ENCODE results near the gene ADCY2.

ADCY2 gene

DNA sequence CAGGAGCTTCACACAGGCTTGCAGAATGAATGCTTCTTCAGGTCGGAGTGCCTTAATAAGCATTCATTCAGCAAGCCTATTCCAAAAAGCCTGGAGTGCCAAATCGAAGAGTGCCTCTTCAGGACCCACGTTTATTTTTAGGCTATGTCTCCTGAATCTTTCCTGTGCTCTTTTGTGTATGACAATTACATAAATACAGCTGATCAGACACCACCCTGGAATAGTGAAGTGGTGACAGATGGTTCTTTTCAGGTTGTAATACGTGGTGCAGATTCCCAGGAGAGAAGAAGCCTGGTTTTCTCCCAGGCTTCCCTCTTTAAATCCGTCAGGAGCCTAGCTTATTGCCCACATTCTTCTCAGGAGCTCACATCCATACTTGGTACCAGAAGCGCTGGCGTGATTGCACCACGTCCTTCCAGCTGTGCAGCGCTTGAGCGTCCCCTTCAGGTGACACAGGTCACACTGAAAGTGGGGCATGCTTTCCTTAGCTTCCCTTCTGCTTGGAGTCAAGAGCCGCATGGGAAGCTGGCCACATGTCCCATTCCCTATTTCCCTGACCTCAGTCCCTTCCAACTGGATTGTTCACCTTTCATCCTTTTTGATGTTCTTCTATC, 123.1 kb downstream of the ADCY2 start:
- no peak for DNase-seq

DNA sequence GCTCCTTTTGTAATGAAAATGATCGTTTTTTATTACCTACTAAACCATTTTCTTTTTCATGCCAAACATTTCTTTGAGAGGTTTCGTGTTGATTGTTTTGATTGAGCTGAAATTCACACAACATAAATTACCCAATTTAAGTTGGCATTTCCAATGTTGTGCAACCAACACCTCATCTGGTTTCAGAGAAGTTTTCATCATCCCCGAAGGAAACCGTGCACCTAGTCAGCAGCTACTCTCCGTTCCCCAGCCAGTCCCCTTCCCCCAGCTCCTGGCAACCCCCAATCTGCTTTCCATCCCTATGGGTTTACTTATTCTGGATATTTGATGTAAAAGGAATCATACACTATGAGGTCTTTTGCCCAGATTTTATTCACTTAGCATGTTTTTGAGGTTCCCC, 123.6 kb downstream of the ADCY2 start:
- no peak for DNase-seq

DNA sequence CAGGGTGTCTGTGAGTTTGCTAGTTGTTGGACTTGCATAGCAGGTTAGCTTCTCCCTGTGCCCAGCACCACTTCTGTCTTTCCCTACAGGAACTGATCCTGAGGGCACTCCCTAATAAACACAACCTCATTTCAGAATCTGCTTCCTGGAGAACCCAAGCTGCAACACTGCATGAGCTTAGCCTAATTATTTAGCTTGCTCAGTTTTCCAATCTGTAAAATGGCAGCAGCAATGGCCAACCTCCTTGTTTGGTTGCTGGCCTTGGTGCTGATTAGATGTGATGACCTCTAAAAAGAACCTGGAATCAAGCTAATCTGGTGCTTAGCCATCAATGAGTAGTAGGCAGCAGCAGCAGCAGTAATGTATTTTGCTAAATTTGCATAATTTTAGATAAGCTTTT, 133.9 kb downstream of the ADCY2 start:
- no peak for DNase-seq

DNA sequence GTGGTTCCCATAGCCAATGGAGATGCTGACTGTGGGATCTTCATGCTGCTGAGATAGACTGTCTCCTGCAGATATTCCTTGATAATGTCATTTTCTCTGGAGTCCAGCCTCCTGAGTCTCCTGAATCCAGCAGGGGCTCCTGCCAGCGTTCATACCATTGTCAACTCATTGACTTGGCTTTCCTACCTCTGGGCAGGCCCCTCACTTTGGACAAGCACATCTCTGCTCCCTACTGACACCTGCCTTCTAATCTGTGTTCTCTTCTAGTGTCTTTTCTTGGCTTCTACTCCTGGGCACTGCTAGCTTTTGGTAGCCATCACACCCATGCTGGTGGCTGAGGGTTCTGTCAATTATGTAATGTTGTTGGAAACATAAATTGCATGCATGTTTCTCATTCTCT, 138.0 kb downstream of the ADCY2 start:
- no peak for DNase-seq

DNA sequence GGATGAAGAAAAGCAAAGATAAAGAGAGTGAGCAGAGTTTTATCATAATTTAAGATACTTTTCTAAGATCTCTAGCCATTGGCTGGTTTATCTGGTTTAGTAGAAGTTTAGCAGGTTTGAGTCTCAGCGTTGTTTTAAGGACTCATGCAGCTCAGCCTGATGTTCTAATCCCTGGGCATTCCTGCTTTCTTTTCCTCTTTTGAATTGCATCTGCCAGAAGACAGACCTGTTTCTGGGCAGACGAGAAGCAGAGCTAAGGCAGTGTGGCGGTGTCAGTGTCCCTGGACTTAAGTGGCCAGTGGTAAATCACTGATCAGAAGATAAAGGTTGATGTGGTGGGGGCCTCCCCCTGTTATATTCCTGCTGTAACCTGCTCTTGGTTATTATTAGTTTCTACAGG, 138.6 kb downstream of the ADCY2 start:
- no peak for DNase-seq

DNA sequence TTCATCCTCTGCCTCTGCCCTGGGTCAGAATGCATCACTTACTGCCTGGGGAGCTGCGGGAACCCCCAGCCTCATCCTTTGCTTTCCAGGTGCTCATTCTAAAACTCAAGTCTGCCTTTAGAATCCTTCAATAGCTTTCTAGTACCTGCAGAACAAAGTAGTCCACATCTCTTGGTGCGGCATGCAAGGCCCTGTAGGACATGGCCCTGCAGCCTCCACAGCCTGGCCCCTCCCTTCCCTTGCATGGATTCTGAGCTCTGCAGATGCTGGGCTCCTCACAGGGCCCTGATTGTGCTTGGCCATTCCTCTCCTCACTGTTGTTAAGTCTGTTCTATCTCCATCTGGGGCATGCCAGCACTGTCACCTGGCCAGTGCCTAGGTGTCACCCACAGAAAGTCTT, 141.6 kb downstream of the ADCY2 start:
- no peak for DNase-seq

DNA sequence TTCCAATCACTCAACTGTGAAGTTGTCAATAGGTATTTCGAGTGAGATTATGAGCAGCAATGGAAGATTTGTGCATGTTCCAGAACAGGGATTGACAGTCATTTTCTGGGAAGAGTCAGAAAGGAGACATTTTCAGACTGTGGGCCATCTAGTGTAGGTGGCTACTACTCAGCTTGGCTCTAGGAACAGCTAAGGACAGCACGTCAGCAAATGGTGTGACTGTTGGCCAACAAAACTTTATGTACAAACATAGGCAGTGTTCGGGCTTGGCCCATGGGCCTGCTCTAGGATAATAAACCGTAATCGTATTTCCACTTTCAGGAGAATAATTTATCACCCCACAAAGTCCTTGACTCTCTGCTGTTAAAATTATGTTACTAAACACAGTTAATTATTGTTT, 143.6 kb downstream of the ADCY2 start:
- no peak for DNase-seq

DNA sequence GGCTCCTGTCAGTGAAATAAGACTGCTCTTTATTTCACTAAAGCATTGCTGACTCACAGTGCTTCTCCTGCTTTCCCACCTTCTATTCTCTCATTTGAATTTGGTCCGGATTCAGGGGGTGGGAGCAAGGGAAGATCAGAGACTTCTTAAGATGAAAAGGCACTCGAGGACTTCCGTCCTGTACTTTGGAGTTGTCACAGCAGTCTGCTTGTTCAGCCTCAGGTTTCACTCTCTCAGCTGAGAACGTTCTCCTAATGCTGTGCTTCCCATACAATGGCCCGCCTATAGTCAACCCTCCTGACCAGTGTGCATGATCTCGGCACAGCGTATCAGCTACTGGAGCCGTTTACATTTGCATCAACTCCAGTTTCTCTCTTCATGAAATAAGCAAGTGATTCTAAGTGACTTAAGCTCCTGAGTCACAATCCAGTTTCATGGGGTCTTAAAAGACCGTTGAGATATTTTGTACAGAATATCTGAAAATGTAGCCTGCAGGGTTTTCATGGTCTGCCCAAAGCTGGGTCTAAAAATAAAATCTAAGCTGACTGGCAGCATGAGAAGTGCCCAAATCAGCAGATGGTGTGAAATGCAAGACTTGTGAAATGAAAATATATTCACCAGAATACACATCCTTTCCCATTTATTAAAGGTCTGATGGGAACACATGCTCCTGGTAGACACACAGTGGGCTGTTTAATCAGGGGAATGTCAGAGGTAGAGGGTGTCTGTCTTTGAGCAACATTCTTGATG, 145.0 kb downstream of the ADCY2 start:
- no peak for DNase-seq

DNA sequence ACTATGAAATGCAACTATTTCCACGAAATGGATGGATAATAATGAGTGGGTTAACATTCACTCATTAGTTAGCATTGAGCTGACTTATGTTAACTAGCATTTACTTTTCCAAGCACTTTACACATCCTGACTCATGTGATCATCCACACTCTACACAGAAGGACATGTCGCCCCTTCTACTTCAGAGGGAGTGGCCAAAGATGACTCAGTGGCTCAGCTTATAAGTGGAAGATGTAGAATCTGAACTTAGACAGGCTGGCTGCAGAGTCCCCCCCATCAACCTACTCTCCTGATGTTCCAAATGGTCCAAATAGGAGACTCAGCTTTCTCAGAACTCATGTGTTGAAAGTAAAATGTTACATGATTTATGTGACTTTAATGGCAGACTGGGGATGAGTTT, 146.0 kb downstream of the ADCY2 start:
- no peak for DNase-seq

DNA sequence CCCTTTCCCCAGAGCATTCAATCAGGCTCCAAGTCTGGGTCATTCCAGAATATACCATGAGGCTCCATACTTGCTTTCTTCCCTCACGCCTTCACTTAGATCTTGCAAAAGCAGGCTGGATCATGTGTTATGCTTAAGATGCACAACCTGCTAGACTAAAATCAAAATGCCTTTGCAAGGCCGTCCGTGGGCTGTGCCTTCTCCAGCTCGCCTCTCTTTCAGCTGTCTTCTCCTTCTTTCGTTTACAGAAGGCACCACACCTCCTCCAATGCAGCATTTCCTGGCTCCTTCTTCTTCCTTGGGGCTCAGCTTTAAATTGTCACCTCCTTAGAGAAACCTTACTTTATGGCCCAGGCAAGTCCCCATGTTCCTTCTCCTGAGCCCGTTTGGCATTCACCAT, 150.6 kb downstream of the ADCY2 start:
- no peak for DNase-seq

DNA sequence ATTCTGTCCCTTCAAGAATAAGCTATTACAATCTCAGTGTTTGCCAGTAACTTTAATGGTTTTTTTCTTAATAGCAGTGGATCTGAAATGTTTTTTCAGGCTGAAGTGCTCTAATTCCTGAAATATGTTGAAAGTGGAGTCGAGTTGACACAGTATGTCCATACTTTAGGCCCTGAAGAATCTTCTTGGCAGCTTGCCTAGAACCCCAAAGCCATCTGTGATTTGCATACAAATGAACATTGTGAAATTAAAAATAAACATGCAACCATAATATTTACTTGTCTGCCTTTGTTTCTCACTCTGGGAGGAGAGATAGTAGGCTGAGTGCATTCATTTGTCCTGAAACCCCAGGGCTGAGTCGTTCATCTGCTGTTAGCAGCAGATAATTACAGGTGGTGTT, 152.7 kb downstream of the ADCY2 start:
- no peak for DNase-seq

DNA sequence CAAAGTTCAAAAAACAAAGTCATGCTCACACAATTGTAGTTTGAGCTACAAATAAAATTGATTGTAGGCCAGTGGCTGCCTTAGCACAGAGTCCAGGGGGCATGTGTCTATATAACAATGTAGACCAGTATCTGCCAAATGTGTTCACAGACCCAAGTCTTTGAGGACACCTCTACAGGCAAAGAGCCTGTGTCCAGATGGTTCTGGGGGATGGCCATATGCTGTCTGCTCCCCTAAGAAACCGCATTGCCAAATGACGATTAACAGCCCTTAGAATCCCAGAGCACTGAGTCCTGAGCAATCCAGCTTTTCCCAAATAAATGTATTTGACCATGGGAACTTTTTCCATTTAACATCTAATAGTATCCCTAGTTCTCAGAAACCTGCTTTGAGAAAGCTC, 169.6 kb downstream of the ADCY2 start:
- no peak for DNase-seq

DNA sequence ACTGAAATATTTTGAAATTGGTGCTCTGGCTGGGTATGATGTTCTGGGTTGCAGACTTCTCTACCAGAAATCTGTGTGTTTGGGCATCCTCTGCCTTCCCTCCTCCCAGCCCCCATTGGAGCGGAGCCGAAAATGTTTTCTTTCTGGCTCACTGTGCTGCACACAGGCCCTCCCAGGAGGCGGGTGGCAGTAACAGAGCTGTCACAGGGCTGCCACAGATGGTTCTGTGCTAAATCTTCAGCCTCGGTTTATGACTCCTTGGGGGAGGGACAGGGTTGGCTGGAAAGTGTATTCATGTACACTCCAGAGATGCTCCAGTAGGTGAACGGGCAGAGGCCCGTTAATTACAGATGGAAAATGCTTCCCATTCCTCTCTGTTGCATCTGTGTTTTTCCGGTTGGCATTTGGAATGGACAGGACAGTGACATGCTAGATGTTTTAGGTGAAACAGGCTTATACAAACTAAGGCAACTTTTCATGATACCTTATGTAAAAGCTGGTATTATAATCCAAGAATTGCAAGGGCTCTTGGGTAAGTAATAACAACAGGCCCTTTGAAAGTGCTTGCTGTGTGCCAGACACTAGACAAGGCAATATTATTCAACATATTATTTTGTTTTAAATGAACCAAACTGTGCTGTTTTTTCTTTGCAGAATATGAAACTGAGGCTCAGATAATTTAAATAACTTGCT, 180.2 kb downstream of the ADCY2 start:
- DNase-seq: no peak

DNA sequence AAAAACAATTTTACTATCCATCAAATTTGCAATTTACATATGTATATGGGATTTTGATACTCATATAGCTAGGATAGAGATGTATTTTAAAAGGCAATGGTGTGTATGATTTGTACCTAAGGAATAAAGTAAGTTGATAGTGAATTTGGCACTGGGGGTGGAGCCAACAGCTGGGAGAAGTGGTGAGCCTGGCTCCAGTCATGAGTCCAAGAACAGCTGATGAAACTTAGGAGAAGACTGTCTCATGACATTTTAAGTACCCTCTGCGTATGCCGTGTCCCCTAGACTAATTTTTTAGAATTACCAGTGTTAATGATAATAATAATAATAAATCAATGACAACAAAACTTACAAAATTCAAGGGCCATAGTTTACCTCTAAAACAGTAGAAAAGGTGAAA, 181.4 kb downstream of the ADCY2 start:
- DNase-seq: no peak

DNA sequence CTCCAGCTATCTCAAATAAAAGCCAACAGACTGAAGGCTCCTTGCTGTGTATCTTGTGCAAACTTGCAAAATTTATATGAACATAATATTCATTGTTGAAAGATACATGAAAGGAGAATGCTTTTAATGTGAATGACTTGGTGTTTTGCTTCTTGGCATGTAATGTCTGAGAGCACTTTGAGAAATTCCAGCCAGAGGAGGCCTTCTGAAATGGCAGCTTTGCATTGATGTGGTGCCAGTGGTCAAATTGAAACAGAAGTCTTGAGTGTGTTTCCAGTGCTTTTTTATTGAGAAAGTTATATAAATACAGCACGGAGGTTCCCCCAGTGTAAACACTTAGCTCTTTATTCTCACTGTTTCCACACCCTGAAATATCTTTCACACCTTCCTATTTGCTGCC, 182.1 kb downstream of the ADCY2 start:
- no peak for DNase-seq

DNA sequence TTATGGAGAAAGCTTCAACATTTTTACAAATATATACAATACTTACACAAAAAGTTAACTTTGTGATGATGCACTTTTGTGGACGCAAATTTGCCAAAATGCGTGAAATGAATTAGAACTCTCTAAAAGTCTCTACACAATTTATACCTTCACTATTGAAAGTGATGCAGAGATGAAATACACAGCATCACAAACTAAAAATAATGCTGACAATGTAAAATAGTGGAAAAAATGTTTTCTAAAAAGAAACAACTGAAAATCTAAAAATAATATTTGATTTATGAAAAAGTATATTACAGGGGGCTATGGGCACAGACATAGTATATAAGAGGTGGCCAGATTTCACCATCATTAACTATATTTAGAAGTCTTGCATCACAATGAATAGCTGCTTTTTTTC, 188.8 kb downstream of the ADCY2 start:
- no peak for DNase-seq

DNA sequence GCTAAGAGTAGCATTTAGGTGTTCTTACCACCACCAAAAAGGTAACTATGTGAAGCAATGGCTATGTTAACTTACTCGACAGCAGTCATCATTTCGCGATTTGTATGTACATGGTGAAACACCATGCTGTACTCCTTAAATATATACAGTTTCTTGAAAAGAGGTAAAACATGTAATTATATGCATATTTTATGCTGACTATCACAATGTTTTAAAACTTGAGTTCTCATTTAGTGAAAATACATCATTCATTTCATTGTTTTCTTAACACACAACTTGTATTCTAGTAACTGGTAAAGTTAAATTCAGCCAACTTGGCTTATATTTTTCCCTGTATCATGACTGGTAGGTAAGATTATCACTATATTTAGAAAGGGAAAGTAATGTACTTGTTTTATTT, 189.9 kb downstream of the ADCY2 start:
- no peak for DNase-seq

DNA sequence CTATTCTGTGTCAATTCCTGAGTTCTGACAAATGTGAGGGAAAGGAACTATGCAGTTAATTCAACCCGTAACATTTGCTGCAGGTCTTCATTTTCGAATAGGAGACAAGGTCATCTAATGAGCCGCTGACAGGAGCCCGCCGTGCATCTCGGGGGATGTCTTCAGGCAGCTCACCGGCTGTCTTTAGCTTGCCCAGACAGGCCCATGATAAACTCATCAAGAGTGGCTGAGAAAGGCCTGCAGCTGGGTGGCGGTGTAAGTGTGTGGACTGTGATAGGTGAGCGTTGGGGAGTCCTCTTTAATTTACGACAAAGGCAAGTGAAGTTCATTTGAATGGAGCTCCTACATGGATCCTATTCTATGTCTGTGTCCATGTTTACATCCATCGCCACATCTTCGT, 190.5 kb downstream of the ADCY2 start:
- DNase-seq: no peak

DNA sequence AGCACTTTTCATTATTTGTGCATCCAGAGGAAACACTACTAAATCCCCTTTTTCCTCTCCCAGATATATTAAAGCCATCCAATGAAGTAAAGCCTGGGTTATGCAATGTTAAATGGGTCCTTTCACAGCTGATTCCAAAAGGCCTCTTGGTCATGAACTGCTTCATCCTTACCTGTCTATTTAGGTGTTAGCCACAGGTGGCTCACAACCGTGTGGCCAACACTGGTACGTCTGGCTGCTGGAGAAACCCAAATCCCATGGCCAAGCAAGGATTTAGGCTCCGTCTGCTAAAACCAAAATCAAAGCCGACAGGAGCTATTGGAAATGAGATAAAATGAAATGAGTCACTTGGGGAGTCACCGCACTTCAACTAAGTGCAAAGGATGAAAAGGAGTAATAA, 193.9 kb downstream of the ADCY2 start:
- DNase-seq: no peak

DNA sequence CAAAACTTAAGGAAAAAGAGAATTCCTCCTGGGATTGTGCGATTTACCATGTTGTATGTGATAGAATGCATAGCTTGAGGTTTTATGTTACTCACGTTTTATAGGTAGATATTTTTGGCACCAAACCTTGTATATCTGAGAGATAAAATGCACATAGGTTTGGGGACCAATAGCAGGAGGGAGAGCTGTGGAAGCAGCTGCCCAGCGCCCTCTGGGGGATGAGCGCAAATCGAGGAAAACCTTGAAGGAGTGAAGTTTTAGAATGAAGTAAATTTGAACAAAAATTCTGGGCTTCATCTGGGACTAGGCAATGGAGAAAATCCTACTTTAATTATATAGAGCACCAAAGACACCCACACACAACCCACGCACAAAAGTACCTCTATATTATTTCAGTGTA, 197.0 kb downstream of the ADCY2 start:
- DNase-seq: no peak

DNA sequence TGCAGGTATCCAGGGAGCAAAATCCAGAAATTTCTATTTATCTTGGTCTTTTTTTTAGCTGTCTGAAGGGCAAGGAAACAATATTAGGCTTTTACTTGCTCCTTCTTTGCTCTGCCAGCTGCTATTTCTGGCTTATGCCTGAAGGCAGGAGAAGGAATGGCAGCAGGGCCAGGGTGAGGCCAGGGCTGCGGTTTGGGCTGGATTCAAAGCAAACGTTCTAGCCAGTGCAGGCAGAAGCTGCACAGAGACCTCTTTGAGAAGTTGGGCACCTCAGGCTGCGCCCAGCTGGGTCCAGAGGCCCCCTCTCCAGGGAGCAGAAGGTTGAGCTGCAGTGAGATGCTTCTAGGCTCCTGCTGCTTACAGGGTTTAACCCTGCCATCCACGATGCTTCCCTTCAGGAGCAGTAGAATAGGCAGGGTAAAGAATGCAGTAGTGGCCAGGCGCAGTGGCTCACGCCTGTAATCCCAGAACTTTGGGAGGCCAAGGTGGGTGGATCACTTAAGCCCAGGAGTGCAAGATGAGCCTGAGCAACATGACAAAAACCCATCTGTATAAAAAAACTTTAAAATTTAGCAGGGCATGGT, 201.2 kb downstream of the ADCY2 start:
- no peak for DNase-seq

DNA sequence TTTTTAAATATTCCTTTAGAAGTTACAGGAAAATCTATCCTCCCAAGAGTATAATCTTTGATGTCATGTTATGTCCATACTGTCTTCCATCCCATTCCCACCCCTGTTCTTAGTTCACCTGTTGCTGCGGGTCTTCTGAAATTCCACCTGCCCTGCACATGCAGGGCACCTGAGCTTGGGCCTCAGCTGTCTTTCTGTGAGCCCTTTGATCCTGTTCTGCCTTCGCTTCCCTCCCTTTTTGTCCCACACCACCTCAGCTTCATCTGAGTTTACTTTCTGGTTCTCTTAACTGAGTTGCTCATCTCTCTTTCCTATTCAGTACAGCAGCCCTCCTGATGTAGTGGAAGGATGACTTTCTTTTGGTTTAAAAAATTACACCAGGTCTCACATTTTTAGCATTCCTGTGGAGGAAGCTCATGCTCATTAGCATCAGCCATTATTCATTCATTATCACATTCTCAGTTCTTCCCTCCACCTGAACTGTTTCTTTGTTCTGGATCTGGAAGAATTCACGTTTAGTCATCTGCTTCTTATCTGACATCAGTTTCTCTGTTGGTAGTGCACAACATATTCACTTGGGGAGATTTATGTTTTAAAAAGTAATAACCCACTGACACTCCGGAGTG, 211.0 kb downstream of the ADCY2 start:
- no peak for DNase-seq

DNA sequence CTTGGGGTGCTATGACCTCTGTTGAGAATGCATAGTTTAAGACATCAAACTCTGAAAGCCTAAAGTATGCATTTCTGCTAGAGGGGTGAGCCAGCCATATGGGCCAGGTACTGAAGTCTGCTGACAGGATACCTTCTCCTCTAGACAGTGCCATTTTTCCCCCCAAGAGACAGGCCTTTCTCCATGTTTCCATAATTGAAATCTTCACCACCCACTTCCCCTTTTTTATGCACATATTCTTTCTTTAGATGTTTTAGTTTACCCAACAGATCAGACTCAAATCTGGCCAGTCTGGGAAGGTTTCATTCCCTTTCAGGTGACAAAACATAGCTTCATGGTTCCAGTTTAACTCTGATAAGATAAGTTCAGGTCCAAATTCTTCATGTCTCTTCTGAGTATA, 212.8 kb downstream of the ADCY2 start:
- no peak for DNase-seq

DNA sequence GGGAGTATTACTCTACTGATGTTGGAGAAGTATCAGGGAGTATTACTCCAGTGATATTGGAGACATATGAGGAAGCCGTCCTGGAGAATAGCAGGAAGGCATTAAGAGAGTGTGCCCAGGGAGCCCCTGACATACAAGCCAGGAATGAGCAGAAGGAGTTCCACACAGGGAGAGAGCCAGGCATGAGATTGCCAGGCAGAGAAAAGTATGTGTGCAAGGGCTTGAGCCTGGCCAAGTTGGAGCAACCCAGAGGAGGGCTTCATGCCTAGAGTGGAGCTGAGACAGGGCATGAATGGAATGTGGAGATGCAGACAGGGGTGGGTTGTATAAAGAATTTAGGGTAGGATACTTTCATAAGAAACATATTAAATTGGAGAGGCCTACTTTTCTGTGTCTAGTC, 213.8 kb downstream of the ADCY2 start:
- DNase-seq: no peak

Measured in activated CD4-positive, alpha-beta T cell treated with anti-CD3 and anti-CD28 coated beads, Interleukin-2, amount 50 U/mL, for 16 hours (primary cell).